ENCODE measurements around the gene CTSL.
"Not testable (repeated sequence)": the region's sequence is repeated elsewhere in the genome, so short reads cannot be mapped to it uniquely, and the experiment has no call there.

The CTSL gene

GRCh38 chr9:87751868-87752267, 25.9 kb downstream of the CTSL start:
- DNase-seq (ENCODE audit: low spot score) (peak; percentile 41), FAIRE-seq (no peak)

DNA sequence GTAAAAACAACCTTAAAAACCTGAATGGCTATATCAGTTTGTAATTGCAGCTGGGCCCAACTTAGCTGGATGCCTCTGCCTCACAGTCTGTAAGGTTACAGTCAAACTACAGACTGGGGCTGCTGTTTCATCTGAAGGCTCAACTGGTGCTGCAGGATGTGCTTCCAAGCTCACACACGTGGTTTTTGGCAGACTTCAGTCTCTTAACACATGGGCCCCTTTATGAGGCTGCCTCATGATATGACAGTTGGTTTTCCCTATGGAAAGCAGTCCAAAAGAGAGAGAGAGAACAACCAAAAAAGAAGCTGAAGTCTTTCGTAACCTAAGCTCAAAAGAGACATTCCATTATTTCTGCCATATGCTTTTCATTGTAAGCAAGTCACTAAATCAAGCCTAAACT, 27.4 kb downstream of the CTSL start:
- no peak for DNase-seq (ENCODE audit: low spot score)
- no peak for FAIRE-seq

DNA sequence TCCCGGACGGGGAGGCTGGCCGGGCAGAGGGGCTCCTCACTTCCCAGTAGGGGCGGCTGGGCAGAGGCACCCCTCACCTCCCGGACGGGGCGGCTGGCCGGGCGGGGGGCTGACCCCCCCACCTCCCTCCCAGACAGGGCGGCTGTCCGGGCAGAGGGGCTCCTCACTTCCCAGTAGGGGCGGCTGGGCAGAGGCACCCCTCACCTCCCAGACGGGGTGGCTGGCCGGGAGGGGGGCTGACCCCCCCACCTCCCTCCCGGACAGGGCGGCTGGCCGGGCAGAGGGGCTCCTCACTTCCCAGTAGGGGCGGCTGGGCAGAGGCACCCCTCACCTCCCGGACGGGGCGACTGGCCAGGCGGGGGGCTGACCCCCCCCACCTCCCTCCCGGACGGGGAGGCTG, 32.4 kb downstream of the CTSL start:
- DNase-seq (ENCODE audit: low spot score); FAIRE-seq: not testable (repeated sequence)

DNA sequence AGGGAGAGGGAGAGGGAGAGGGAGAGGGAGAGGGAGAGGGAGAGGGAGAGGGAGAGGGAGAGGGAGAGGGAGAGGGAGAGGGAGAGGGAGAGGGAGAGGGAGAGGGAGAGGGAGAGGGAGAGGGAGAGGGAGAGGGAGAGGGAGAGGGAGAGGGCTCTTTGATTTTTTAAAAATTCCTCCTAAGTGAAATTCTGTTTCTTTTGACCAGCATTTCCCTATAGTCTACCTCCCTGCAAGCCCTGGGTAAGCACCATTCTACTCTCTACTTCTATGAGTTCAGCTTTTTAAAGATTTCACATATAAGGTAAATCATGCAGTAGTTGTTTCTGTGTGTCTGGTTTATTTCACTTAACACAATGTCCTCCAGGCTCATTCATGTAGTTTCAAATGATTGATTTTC, 34.1 kb downstream of the CTSL start:
- not testable (repeated sequence) for FAIRE-seq

GRCh38 chr9:87760529-87760928, 34.6 kb downstream of the CTSL start:
- no peak for FAIRE-seq
- no peak for DNase-seq (ENCODE audit: low spot score)

More for the DNA sequence above, 34.1 kb downstream of the CTSL start:
- DNase-seq (ENCODE audit: low spot score) = not testable (repeated sequence)

GRCh38 chr9:87763286-87763685, 37.4 kb downstream of the CTSL start:
- no peak for FAIRE-seq
- DNase-seq (ENCODE audit: low spot score) = no peak

- DNase-seq (ENCODE audit: low spot score) (no peak), FAIRE-seq (no peak)
Observed at GRCh38 chr9:87765521-87765920, 39.6 kb downstream of the CTSL start.

DNA sequence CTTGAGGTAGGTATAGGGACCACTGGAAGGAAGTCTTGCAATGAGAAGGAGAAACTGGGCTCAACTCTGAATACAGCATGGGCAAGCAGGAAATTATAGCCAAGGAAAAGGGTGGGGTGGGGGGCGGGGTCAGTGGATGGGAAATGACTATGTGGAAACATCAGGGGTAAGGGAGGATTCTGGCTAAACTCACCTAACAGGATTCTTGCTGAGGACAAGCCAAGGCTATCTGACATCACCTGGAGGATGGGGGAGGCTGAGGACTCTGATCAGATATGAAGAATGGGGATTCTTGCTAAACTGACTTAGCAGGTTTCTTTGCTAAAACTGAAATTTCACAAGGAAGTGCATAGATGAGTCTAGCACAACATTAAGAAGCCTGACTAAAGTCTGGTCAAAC, 40.8 kb downstream of the CTSL start:
- DNase-seq (ENCODE audit: low spot score) = no peak
- no peak for FAIRE-seq

- DNase-seq (ENCODE audit: low spot score) (no peak), FAIRE-seq (no peak)
Observed at GRCh38 chr9:87770616-87771315, 44.8 kb downstream of the CTSL start.

- no peak for DNase-seq (ENCODE audit: low spot score)
- no peak for FAIRE-seq
Observed at GRCh38 chr9:87771316-87772006, 45.5 kb downstream of the CTSL start.

DNA sequence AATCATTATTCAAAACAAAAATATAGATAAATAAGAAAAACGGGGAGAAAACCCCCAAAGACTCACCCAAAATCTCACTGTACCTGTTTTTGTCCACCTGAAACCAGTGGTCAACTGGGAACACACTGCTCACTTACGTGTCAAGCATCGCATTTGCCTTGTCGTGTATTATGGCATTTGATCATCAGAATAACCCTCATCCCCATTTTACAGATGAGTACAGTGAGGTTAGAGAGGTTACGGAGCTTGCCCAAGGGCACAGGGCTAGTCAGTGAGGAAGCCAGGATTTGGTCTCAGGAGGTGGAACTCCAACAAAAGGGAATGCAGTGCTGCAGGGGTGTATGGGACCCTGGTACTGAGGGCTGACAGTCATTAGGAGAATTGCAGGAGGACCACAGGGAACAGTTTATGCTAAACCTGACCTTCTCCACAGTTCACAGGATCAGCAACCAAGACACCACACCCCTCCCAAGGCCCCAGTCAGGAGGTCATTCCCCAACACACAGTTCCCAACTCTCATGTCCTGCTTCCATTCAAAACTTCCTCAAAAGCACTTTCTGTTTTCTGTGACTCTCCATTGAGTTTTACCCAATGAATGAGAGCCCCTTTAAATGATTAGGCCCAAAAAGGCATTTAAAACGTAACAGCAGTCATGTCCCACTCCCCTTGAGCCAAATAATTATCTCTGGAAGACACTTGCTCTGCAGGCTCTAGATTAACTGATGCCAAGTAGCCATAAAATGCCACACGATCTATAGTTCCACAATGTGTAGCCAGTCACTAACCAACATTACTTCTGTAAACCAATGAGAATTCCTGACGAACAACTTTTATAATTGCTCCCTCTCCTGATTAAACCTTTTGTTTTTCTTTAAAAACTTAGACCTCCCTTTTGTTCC, 50.8 kb downstream of the CTSL start:
- DNase-seq (ENCODE audit: low spot score) (no peak), FAIRE-seq (no peak)

DNA sequence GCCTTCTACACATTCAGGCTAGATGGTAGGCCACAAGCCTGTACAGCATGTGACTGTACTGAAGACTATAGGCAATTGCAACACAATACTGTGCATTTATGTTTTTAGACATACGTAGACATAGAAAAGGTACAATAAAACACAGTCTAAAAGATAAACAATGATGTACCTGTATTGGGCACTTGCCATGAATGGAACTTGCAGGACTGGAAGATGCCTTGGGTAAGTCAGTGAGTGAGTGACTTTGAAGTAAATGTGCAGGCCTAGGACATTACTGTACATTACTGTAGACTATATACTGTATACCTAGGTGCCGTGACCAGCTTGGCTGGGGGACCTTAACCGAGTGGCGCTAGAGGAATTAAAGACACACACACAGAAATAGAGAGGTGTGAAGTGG, 53.1 kb downstream of the CTSL start:
- DNase-seq (ENCODE audit: low spot score) = no peak
- no peak for FAIRE-seq
